OCI-LY3 (cell line): Measurements from ENCODE around the gene LRBA.

Experiments used
- H2AFZ ChIP-seq: fragments of 200-600, 300-600 bp; shearing (Covaris generic); 2 replicates; pipeline ENCODE4 v1.6.0; 2014; ENCODE audit warnings: antibody characterized with exemption, low read depth, low read length
- H3K27ac ChIP-seq: fragments of 200-600, 300-600 bp; sonication (generic); 2 replicates; pipeline ENCODE4 v1.5.1; 2014; ENCODE audit warnings: mild to moderate bottlenecking, low read length, moderate library complexity, mixed read lengths
- H3K27me3 ChIP-seq: fragments of 200-600, 300-600 bp; sonication (generic); 2 replicates; pipeline ENCODE4 v1.6.1; 2014; ENCODE audit warnings: low read depth, low read length, mixed read lengths
- H3K36me3 ChIP-seq: fragments of 200-600, 300-600 bp; sonication (generic); replicated peaks from 2 replicates; pipeline ENCODE3; 2014; ENCODE audit warnings: low read depth, low read length, mixed read lengths
- H3K4me1 ChIP-seq: fragments of 300-600, 200-600 bp; sonication (generic); 2 replicates; pipeline ENCODE4 v1.6.1; 2014; ENCODE audit warnings: low read length, mixed read lengths
- H3K4me2 ChIP-seq: fragments of 200-600, 300-600 bp; sonication (generic); 2 replicates; pipeline ENCODE4 v1.6.1; 2014; ENCODE audit warnings: low read length, mixed read lengths
- H3K4me3 ChIP-seq: fragments of 300-600, 200-600 bp; sonication (generic); 2 replicates; pipeline ENCODE4 v1.5.1; 2014; ENCODE audit warnings: antibody characterized with exemption, mild to moderate bottlenecking, low read length, moderate library complexity
- H3K79me2 ChIP-seq: fragments of 300-600, 200-600 bp; shearing (Covaris generic); 2 replicates; pipeline ENCODE4 v1.6.1; 2014; ENCODE audit warnings: mild to moderate bottlenecking, low read length, mixed read lengths
- H3K9ac ChIP-seq: fragments of 300-600, 200-600 bp; shearing (Covaris generic); 2 replicates; pipeline ENCODE4 v1.6.0; 2014; ENCODE audit warnings: mild to moderate bottlenecking, low read length, moderate library complexity
- H3K9me3 ChIP-seq: fragments of 200-600, 300-600 bp; shearing (Covaris generic); 2 replicates; pipeline ENCODE4 v1.6.1; 2014; ENCODE audit warnings: low read length, mixed read lengths; ENCODE audit not compliant: insufficient read depth
- H4K20me1 ChIP-seq: fragments of 200-600, 300-600 bp; sonication (generic); 2 replicates; pipeline ENCODE4 v1.6.1; 2016; ENCODE audit warnings: low read length, mixed read lengths; ENCODE audit not compliant: insufficient read depth
- EZH2phosphoT487 ChIP-seq: fragments of 200-600 bp; shearing (Covaris generic); IDR thresholded peaks from 2 replicates; pipeline ENCODE4 v1.6.1; 2018; ENCODE audit warnings: antibody characterized with exemption, mixed run types, low read depth
- TF ChIP-seq, protein P1 (sequence below): fragments of 200-600, 300-600 bp; sonication (generic); IDR thresholded peaks from 2 replicates; pipeline ENCODE4 v1.5.1; 2014; ENCODE audit warnings: antibody characterized with exemption, low read length, low read depth

LRBA gene

DNA sequence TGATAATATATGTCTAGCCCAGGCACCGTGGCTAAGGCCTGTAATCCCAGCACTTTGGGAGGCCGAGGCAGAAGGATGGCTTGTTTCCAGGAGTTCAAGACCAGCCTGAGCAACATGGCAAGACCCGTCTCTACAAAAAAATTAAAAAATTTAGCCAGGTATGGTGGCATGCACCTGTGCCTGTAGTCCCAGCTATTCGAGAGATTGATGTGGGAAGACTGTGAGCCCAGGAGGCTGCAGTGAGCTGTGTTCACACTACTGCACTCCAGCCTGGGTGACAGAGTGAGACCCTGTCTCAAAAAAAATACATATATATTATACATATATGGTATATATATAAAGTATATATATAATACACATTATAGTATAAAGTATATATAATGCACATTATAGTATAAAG is 595.1 kb downstream of the LRBA start:
- Histone ChIP-seq H3K9ac (no peak overlapping the region), H3K4me1 (no peaks in the 10 kb centered on the region)
- no peak for TF ChIP-seq EZH2phosphoT487
- TF ChIP-seq, protein P1, sequence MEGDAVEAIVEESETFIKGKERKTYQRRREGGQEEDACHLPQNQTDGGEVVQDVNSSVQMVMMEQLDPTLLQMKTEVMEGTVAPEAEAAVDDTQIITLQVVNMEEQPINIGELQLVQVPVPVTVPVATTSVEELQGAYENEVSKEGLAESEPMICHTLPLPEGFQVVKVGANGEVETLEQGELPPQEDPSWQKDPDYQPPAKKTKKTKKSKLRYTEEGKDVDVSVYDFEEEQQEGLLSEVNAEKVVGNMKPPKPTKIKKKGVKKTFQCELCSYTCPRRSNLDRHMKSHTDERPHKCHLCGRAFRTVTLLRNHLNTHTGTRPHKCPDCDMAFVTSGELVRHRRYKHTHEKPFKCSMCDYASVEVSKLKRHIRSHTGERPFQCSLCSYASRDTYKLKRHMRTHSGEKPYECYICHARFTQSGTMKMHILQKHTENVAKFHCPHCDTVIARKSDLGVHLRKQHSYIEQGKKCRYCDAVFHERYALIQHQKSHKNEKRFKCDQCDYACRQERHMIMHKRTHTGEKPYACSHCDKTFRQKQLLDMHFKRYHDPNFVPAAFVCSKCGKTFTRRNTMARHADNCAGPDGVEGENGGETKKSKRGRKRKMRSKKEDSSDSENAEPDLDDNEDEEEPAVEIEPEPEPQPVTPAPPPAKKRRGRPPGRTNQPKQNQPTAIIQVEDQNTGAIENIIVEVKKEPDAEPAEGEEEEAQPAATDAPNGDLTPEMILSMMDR, result no peak

DNA sequence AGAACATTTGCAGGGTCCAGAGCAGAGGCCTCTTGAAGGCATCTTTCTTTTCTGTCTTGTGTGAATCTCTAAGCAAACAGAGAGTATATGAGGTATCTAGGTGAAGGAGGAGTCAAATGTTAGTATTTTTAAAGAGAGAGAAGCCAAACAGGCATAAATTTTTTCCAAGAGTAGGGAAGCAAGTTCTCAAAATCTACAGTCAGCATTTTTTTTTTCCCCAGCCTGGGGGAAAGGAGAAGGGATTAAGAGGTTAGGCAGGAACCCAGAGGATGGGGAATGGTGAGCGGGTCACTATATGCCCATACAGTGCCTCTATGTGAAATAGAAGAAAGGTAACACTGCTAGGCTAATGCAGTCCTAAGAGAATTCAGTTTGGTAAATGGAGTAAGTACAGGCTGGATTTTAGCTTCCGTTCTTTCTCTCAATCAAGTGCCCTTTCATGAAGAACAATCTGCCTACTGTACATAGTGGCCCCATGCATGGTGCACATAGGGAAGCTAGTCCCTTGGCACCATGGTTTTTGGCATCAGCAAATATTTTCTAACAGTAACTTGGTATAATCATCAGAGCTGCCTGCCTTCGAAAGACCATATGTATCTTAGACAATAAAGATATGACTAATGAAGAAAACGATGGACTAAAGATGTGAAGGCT is 596.2 kb downstream of the LRBA start:
- Histone ChIP-seq H3K27me3 (no peaks in the 10 kb centered on the region), H3K9ac (no peak overlapping the region), H3K27ac (no peak overlapping the region), H3K4me3 (no peak overlapping the region), H3K79me2 (no peaks in the 10 kb centered on the region), H2AFZ (no peak overlapping the region), H3K4me2 (no peak overlapping the region), H3K9me3 (no peaks in the 10 kb centered on the region), H4K20me1 (no peaks in the 10 kb centered on the region), H3K36me3 (no peaks in the 10 kb centered on the region), H3K4me1 (no peaks in the 10 kb centered on the region)
- TF ChIP-seq, protein P1, result no peak
- TF ChIP-seq EZH2phosphoT487, result no peak

More for the DNA sequence above, 595.1 kb downstream of the LRBA start:
- no peak overlapping the region for H3K27ac ChIP-seq
- no peaks in the 10 kb centered on the region for H3K27me3 ChIP-seq
- H3K4me3 ChIP-seq, result no peak overlapping the region
- H3K79me2 ChIP-seq, result no peaks in the 10 kb centered on the region
- H3K4me2 ChIP-seq, result no peak overlapping the region
- no peak overlapping the region for H2AFZ ChIP-seq
- no peaks in the 10 kb centered on the region for H3K9me3 ChIP-seq
- H4K20me1 ChIP-seq, result no peaks in the 10 kb centered on the region
- no peaks in the 10 kb centered on the region for H3K36me3 ChIP-seq

DNA sequence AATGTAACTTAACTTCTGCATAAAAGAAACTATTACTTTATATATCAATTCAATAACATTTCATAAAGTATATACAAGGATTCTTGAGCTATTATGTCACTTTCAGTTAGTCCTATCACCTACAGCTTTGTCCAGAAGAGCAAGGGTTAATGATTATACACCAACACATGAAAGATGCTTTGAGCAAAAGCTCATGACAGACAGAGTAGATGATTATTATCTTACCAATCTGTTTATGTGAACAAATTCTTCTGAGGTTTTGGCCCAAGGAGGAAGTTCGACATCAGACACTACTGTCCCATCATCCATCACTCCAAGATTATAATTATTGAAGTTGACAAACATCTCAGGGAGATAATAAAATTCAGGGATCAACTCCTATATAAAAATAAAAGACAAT is 599.9 kb downstream of the LRBA start:
- no peaks in the 10 kb centered on the region for H3K4me1 ChIP-seq
- no peak for TF ChIP-seq EZH2phosphoT487
- TF ChIP-seq, protein P1, result no peak

DNA sequence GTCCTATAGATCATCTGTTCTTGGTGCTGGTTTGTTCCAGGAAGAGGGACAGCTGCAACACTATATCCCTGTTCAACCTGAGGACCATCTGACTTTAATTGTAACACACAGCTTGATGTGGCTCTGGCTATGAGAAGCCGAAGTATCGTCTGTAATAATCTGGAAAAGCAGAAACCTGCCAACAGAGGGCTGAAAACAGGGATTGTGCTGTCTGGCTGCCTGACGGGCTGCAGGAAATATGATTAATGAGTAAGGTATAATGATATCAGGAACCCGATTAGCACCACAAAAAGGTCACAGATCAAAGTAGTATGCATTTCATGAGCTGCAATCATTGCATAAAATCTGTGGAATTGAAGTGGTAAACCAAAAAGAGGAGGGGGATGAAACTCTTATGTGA is 603.6 kb downstream of the LRBA start:
- no peak overlapping the region for H3K4me2 ChIP-seq

More for the DNA sequence above, 599.9 kb downstream of the LRBA start:
- Histone ChIP-seq H3K27ac (no peak overlapping the region), H3K36me3 (no peaks in the 10 kb centered on the region), H2AFZ (no peak overlapping the region), H4K20me1 (no peaks in the 10 kb centered on the region), H3K27me3 (no peaks in the 10 kb centered on the region), H3K9me3 (no peaks in the 10 kb centered on the region), H3K9ac (no peak overlapping the region), H3K4me2 (no peak overlapping the region), H3K79me2 (no peaks in the 10 kb centered on the region), H3K4me3 (no peak overlapping the region)

More for the DNA sequence above, 603.6 kb downstream of the LRBA start:
- H3K79me2 ChIP-seq, result no peaks in the 10 kb centered on the region
- H3K27me3 ChIP-seq, result no peaks in the 10 kb centered on the region
- H3K36me3 ChIP-seq, result no peaks in the 10 kb centered on the region
- H3K9me3 ChIP-seq, result no peaks in the 10 kb centered on the region
- H3K4me3 ChIP-seq, result no peak overlapping the region
- H4K20me1 ChIP-seq, result no peaks in the 10 kb centered on the region
- H3K4me1 ChIP-seq, result no peaks in the 10 kb centered on the region
- H3K9ac ChIP-seq, result no peak overlapping the region
- no peak for TF ChIP-seq EZH2phosphoT487
- TF ChIP-seq, protein P1, result no peak
- H3K27ac ChIP-seq, result no peak overlapping the region
- H2AFZ ChIP-seq, result no peak overlapping the region
